Rectal smooth muscle tissue (tissue), 1 donor: ENCODE results near the gene SLIT1.

Experiments used
- H3K27ac ChIP-seq: one replicate; pipeline ENCODE4 v1.7.0; 2013; ENCODE audit warnings: low read depth, low read length, inconsistent platforms
- H3K27me3 ChIP-seq: one replicate; pipeline ENCODE4 v1.7.0; 2013; ENCODE audit warnings: low read length; ENCODE audit not compliant: control insufficient read depth, insufficient read depth
- H3K36me3 ChIP-seq: one replicate; pipeline ENCODE4 v1.7.0; 2013; ENCODE audit warnings: low read length; ENCODE audit not compliant: control insufficient read depth, insufficient read depth
- H3K4me1 ChIP-seq: one replicate; pipeline ENCODE4 v1.7.0; 2013; ENCODE audit warnings: low read length; ENCODE audit not compliant: control insufficient read depth, insufficient read depth
- H3K4me3 ChIP-seq: one replicate; pipeline ENCODE4 v1.7.0; 2013; ENCODE audit warnings: low read length
- H3K9ac ChIP-seq: one replicate; pipeline ENCODE4 v1.7.0; 2013; ENCODE audit warnings: low read length

Gene SLIT1

GRCh38 chr10:97163781-97164501 lies 21.8 kb downstream of the SLIT1 start:
- Histone ChIP-seq H3K4me3 (no peak overlapping the region), H3K36me3 (no peaks in the 10 kb centered on the region), H3K4me1 (no peaks in the 10 kb centered on the region), H3K27ac (no peak overlapping the region), H3K27me3 (no peaks in the 10 kb centered on the region), H3K9ac (no peak overlapping the region)

DNA sequence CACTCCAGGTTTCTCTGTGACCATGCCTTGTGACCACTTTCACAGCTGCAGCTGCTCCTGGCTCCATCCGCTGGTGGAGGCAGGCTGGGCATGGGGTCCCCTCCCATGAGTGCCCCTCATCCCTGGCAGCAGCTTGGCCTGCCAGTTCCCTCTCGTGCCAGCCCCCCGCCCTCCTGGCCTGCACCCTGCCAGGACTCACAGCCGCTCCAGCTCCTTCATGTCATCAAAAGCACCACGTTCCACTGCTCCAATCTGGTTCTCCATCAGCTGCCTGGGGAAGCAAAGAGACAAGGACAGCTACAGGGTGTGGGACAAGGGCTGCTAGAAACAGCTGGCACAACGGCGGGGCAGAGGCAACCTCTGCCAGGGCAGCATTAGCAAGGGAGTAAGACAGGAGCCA lies 22.6 kb downstream of the SLIT1 start:
- Histone ChIP-seq H3K36me3 (no peaks in the 10 kb centered on the region), H3K27me3 (no peaks in the 10 kb centered on the region), H3K9ac (no peak overlapping the region), H3K4me3 (no peak overlapping the region), H3K27ac (no peak overlapping the region), H3K4me1 (no peaks in the 10 kb centered on the region)

- Histone ChIP-seq H3K27me3 (no peaks in the 10 kb centered on the region), H3K27ac (no peak overlapping the region), H3K4me1 (no peaks in the 10 kb centered on the region), H3K36me3 (no peaks in the 10 kb centered on the region), H3K9ac (no peak overlapping the region), H3K4me3 (no peak overlapping the region)
Measured at GRCh38 chr10:97159646-97160305, 26.0 kb downstream of the SLIT1 start.

DNA sequence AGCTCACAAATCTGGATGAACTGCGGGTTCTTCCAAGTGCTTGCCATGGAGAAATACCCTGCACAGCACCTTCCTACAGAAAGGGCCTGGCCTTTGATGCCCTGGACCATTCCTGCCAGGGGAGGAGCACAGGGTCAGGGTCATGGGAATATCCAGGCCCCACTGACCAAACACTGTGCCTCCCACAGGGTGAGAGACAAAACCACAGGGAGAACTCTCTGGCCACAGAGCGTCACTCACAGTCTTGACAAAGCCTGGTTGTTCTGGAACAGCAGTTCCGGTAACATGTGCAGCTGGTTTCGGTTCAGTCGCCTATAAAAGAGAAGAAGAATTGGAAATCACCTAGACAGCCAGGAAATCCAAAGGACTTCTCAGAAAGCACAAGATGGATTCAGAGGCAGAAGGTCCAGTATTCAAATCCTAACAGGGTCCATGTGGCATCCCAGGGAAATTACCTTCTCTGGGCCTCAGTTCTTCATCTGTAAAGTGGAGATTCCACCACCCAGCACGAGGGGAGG lies 28.1 kb downstream of the SLIT1 start:
- Histone ChIP-seq H3K27me3 (no peaks in the 10 kb centered on the region), H3K4me3 (no peak overlapping the region), H3K4me1 (no peaks in the 10 kb centered on the region), H3K36me3 (no peaks in the 10 kb centered on the region), H3K27ac (no peak overlapping the region), H3K9ac (no peak overlapping the region)

- Histone ChIP-seq H3K9ac (no peak overlapping the region), H3K4me1 (no peaks in the 10 kb centered on the region), H3K36me3 (no peaks in the 10 kb centered on the region), H3K27me3 (no peaks in the 10 kb centered on the region), H3K27ac (no peak overlapping the region), H3K4me3 (no peak overlapping the region)
Measured at GRCh38 chr10:97154781-97155180, 31.0 kb downstream of the SLIT1 start.

DNA sequence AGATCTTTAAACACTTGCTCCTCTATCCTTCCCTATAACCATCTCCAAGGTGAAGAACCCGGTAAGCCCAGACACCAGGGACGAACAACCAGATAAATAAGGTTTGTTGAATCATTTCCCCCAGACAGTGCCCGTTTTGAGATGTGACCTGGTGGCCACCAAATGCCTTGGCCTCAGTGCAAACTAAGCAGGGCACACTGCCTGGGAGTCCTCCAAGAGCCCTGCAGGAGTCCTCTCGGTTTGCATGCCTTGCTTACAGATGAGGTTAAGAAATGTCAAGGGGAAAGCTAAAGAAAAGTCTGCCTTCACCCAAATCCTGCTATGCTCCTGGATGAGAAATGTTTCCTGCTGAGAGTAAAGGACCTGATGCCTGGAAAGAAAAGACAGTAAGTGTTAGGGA lies 31.6 kb downstream of the SLIT1 start:
- no peak overlapping the region for H3K4me3 ChIP-seq
- H3K9ac ChIP-seq: no peak overlapping the region
- no peaks in the 10 kb centered on the region for H3K27me3 ChIP-seq
- H3K27ac ChIP-seq: no peak overlapping the region
- no peaks in the 10 kb centered on the region for H3K36me3 ChIP-seq
- no peaks in the 10 kb centered on the region for H3K4me1 ChIP-seq

- Histone ChIP-seq H3K4me3 (no peak overlapping the region), H3K9ac (no peak overlapping the region), H3K27ac (no peak overlapping the region), H3K4me1 (no peaks in the 10 kb centered on the region), H3K27me3 (no peaks in the 10 kb centered on the region), H3K36me3 (no peaks in the 10 kb centered on the region)
Measured at GRCh38 chr10:97153270-97153850, 32.4 kb downstream of the SLIT1 start.

- H3K27ac ChIP-seq: no peak overlapping the region
- no peaks in the 10 kb centered on the region for H3K27me3 ChIP-seq
- no peak overlapping the region for H3K4me3 ChIP-seq
- no peaks in the 10 kb centered on the region for H3K36me3 ChIP-seq
- no peaks in the 10 kb centered on the region for H3K4me1 ChIP-seq
- no peak overlapping the region for H3K9ac ChIP-seq
Measured at GRCh38 chr10:97151307-97151914, 34.3 kb downstream of the SLIT1 start.

DNA sequence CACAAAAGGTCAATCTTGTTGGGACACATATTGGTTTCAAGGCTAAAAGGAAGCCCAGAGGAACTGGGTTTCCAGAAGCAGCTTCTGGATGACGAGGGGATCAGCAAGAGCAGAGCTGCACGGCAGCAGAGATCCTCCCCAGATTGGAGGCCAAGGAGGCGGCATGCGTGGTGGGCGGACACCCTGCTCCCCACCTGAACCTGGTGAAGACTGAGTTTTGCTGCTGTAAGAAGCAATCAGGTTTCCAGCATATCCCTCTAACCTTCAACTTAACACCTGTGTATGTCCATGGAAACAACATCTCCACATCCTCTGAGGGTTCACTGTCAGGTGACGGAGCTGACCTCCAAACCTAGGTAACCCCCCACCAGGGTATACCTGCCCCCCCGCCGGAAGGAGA lies 35.1 kb downstream of the SLIT1 start:
- H3K4me3 ChIP-seq: no peak overlapping the region
- no peak overlapping the region for H3K9ac ChIP-seq
- no peaks in the 10 kb centered on the region for H3K36me3 ChIP-seq
- H3K4me1 ChIP-seq: no peaks in the 10 kb centered on the region
- no peak overlapping the region for H3K27ac ChIP-seq
- no peaks in the 10 kb centered on the region for H3K27me3 ChIP-seq

DNA sequence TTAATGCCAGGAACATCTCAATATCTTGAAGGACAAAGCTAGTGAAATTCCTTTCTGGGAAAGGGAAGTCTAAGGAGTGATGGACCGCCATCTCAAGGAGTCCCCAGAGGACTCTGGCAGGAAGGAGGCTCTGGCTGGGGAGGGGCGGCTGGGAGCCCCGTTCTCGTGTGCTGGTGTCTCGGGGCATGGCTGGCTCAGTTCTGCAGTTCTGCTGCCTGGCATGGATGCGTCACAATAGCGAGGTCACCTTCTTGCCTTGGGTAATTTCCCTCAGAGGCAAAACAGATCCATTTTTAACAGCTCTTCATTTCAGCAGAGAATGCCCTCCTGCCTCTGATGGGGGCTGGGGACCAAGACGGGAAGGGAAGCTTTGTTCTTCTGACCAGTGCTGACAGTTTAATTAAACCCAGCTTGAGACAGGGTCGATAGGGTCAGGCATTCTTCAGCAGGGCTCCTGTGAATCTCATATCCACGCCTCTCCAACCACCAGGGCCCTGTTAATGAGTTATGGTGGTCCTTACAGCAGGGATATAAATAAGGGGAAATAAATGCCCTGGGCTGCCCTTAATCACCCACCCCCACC lies 35.7 kb downstream of the SLIT1 start:
- Histone ChIP-seq H3K9ac (no peak overlapping the region), H3K27me3 (no peaks in the 10 kb centered on the region), H3K4me1 (no peaks in the 10 kb centered on the region), H3K27ac (no peak overlapping the region), H3K4me3 (no peak overlapping the region), H3K36me3 (no peaks in the 10 kb centered on the region)

GRCh38 chr10:97149079-97149531 lies 36.7 kb downstream of the SLIT1 start:
- H3K9ac ChIP-seq: no peak overlapping the region
- H3K4me3 ChIP-seq: no peak overlapping the region
- H3K36me3 ChIP-seq: no peaks in the 10 kb centered on the region
- H3K27me3 ChIP-seq: no peaks in the 10 kb centered on the region
- no peak overlapping the region for H3K27ac ChIP-seq
- no peaks in the 10 kb centered on the region for H3K4me1 ChIP-seq

GRCh38 chr10:97144297-97144696 lies 41.5 kb downstream of the SLIT1 start:
- no peak overlapping the region for H3K4me3 ChIP-seq
- no peak overlapping the region for H3K27ac ChIP-seq
- H3K27me3 ChIP-seq: no peaks in the 10 kb centered on the region

More at GRCh38 chr10:97144297-97144696, 41.5 kb downstream of the SLIT1 start:
- Histone ChIP-seq H3K36me3 (no peaks in the 10 kb centered on the region), H3K4me1 (no peaks in the 10 kb centered on the region), H3K9ac (no peak overlapping the region)
